Nephron (organoid): ENCODE data around the gene ATAD2B.
A peak's percentile ranks its signal among the peaks of the same experiment; 100 is the strongest.

Experiments
- H3K27ac Mint-ChIP-seq, 3 experiments: 2 replicates each; pipeline ENCODE4 v1.8.0; 2020; ENCODE audit warnings: mixed read lengths in 3 of 3, mild to moderate bottlenecking in 2 of 3, moderate library complexity in 1 of 3
- H3K27me3 Mint-ChIP-seq: 2 replicates; pipeline ENCODE4 v1.8.0; 2021; ENCODE audit warnings: low read depth, mild to moderate bottlenecking, moderate library complexity, mixed read lengths
- H3K36me3 Mint-ChIP-seq: 2 replicates; pipeline ENCODE4 v1.8.0; 2020; ENCODE audit warnings: low read depth, mixed read lengths
- H3K4me1 Mint-ChIP-seq: 2 replicates; pipeline ENCODE4 v1.8.0; 2020; ENCODE audit warnings: mixed read lengths
- H3K4me3 Mint-ChIP-seq, 3 experiments: 2 replicates each; pipeline ENCODE4 v1.8.0; 2020; ENCODE audit warnings: mild to moderate bottlenecking in 3 of 3, mixed read lengths in 3 of 3, moderate library complexity in 2 of 3
- H3K9me3 Mint-ChIP-seq: 2 replicates; pipeline ENCODE4 v1.8.0; 2020; ENCODE audit warnings: mixed read lengths
- TF ChIP-seq, protein P1 (sequence below), 3 experiments: fragments of 200-600 bp; sonication (generic); IDR thresholded peaks; one replicate each; pipeline ENCODE4 v1.5.0; 2021; ENCODE audit warnings: antibody characterized with exemption in 3 of 3; ENCODE audit not compliant: unreplicated experiment in 3 of 3

Gene ATAD2B

DNA sequence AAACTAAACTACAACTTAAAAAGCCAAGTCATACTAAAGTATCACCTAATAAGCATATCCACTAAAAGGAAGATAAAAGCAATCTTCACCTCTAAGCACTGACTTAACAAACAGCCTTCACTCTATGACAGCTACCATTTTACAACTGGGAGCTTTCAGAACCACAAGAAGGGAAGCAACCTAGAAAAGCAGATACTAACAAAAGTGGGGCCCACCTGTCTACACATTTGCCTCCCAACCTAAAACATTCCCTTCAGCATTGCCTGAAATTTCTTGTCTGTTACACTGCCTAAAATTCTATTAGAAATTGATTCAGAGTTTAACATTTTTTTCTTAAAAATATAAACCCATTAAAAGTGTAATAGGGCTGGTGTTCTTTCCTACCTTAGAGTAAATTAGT lies 172.0 kb downstream of the ATAD2B start:
- Mint-ChIP-seq H3K36me3 (peaks cover 65% of the 10 kb centered on the region), H3K9me3 (no peaks in the 10 kb centered on the region), H3K27ac (no peak overlapping the region), H3K27me3 (no peaks in the 10 kb centered on the region), H3K4me1 (peaks cover 19% of the 10 kb centered on the region), H3K4me3 (no peak overlapping the region)
- TF ChIP-seq, protein P1, sequence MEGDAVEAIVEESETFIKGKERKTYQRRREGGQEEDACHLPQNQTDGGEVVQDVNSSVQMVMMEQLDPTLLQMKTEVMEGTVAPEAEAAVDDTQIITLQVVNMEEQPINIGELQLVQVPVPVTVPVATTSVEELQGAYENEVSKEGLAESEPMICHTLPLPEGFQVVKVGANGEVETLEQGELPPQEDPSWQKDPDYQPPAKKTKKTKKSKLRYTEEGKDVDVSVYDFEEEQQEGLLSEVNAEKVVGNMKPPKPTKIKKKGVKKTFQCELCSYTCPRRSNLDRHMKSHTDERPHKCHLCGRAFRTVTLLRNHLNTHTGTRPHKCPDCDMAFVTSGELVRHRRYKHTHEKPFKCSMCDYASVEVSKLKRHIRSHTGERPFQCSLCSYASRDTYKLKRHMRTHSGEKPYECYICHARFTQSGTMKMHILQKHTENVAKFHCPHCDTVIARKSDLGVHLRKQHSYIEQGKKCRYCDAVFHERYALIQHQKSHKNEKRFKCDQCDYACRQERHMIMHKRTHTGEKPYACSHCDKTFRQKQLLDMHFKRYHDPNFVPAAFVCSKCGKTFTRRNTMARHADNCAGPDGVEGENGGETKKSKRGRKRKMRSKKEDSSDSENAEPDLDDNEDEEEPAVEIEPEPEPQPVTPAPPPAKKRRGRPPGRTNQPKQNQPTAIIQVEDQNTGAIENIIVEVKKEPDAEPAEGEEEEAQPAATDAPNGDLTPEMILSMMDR (IDR thresholded peaks at IDR 0.05; ENCODE audit: unreplicated experiment in 3 of 3): no peak

DNA sequence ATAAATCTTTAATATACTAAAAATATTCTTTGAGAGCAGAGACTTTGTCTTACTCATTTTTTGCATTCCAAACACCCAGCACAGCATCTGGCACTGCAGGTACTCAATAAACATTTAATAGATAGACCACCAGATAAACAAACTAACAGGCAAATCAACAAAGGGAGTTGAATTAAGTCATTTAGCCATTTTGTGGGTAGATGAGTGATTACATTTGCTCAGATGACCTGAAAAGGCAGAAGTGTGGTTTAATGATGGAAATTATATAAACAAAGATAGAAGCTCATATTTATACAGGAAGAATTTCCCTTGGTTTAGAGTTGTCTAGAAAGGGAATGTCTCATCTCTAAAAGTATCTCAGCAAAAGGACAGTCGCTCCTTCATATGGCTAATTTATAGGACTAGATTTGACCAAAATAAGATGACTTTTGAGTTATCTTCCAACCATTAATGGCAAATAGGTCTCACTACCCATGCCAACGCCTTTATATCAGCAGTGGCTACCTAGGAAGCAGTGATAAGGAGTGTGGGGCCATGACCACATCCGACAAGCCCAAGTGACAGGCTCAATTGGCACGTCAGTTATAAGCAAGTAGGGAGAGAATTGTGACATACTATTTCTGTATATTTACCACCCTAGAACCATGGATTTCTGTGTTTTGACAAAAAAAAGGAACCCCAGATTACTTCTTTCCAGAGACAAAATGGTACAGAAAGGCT lies 173.5 kb downstream of the ATAD2B start:
- TF ChIP-seq, protein P1 (IDR thresholded peaks at IDR 0.05; ENCODE audit: unreplicated experiment in 3 of 3): no peak
- Mint-ChIP-seq H3K27me3 (no peaks in the 10 kb centered on the region), H3K27ac (no peak overlapping the region), H3K4me3 (no peak overlapping the region), H3K36me3 (peaks cover 65% of the 10 kb centered on the region), H3K9me3 (no peaks in the 10 kb centered on the region), H3K4me1 (peaks cover 19% of the 10 kb centered on the region)

DNA sequence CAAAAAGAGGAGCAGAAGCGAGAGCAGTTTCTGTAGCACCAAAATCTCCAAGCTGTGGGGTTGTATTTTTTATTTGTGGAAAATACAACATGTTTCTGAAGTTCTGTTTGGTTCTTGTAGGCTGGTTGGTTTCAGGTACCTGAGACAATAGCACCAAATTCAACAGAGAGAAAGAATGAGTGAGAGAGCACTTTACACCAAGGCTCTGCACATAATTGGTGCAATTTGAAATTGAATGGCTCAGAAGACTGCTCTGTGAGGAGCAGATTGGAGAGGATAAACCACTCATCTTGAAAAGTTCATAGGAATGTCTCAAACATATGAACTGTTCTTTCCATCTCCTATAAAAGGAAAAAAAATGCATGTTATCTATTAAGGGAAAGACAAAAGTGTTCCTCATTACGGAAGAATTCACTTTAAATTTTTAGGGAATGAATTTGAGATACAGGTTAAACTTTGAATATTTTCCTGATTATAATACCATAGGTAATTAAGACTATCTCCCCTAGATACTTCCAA lies 175.1 kb downstream of the ATAD2B start:
- peaks cover 50% of the 10 kb centered on the region for H3K36me3 Mint-ChIP-seq
- TF ChIP-seq, protein P1 (IDR thresholded peaks at IDR 0.05; ENCODE audit: unreplicated experiment in 3 of 3): no peak
- no peaks in the 10 kb centered on the region for H3K27me3 Mint-ChIP-seq
- no peak overlapping the region for H3K4me3 Mint-ChIP-seq
- no peaks in the 10 kb centered on the region for H3K9me3 Mint-ChIP-seq
- H3K27ac Mint-ChIP-seq: no peak overlapping the region
- H3K4me1 Mint-ChIP-seq: peaks cover 10% of the 10 kb centered on the region

DNA sequence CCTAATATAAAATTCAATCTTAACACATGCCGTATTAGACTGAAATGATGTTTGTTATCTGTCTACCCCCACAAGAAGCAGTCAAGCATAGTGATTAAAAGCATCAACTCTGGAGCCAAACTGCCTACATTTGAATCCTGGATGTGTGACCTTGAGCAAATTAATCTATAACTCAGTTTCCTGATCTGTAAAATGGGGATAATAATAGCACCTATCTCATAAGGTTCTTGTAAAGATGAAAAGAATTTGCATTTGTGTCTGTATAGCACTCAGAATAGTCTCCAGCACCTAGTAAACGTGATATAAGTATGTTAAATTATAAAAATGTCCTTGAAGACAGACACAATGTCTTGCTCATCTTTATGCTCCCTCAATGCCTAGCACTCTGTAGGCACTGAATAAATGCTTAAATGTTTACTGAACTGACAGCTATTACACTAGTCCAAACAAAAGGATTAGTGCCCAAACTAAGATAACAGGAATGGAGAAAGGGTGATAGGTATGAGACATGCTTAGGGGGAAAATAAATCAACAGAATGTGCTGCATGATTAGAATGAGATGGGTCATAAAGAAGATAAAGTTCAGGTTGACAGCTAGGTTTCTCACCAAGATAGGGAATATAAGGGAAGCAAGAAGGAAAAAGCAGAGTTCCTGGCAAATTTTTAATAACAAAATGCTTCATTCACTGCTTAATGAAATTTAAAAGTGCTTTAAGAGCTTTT lies 180.6 kb downstream of the ATAD2B start:
- H3K9me3 Mint-ChIP-seq: peaks cover 4% of the 10 kb centered on the region
- peaks cover 23% of the 10 kb centered on the region for H3K4me1 Mint-ChIP-seq
- peaks cover 23% of the 10 kb centered on the region for H3K36me3 Mint-ChIP-seq
- TF ChIP-seq, protein P1 (IDR thresholded peaks at IDR 0.05; ENCODE audit: unreplicated experiment in 3 of 3): no peak
- H3K4me3 Mint-ChIP-seq: no peak overlapping the region
- H3K27me3 Mint-ChIP-seq: no peaks in the 10 kb centered on the region
- H3K27ac Mint-ChIP-seq: peak overlapping the region; percentile 47 to 81 (median 73)

DNA sequence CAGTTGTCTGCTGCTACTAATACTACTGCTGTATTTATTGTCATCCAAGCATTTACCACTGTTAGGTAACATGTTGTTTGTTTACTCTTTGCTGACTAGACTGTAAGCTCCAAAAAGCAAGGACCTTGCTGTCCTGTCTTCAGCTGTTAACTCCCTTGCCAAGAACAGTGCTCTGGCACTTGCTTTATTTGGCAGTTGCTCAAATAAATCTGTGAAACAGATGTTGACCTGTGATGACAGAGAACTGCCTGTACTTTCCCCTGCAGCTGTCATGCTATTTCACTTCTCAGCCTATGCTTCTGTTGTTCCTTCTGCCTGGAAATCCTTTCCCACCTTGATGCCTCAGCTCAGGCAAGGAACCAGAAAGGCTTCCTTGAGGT lies 181.2 kb downstream of the ATAD2B start:
- Mint-ChIP-seq H3K4me3 (no peak overlapping the region), H3K27ac (peak overlapping the region; percentile 47 to 81 (median 73)), H3K36me3 (peaks cover 22% of the 10 kb centered on the region), H3K27me3 (no peaks in the 10 kb centered on the region), H3K4me1 (peaks cover 23% of the 10 kb centered on the region), H3K9me3 (peaks cover 5% of the 10 kb centered on the region)
- TF ChIP-seq, protein P1 (IDR thresholded peaks at IDR 0.05; ENCODE audit: unreplicated experiment in 3 of 3): no peak
